IMR-90 (cell line): Measurements from ENCODE around the gene RGS19. TPM values are rescaled to one million over a fixed set of nuclear protein-coding genes. Genes with fewer than 3 reads are reported as not detected.

Source experiments
- ATAC-seq: fragments of 200-7000 bp; cut with Tn5 transposase; 2 replicates; pipeline ENCODE4 v1.9.1; 2020; ENCODE audit warnings: low read depth, mild to moderate bottlenecking, moderate library complexity
- BruUV-seq: library from RNA; stranded (reverse); fragments of 400-500 nt; replicated peaks from 2 replicates; lab custom pipeline; 2021; lab: Mats Ljungman, UMichigan
- CTCF ChIA-PET: fragments of 300-600 bp; formaldehyde crosslinking; extraction: SDS; loops from one replicate; lab custom pipeline; 2021; ENCODE audit warnings: antibody characterized with exemption; lab: Yijun Ruan, JAX
- POLR2A ChIA-PET: fragments of 300-600 bp; sonication (Branson Sonifier 250); formaldehyde crosslinking; loops from one replicate; lab custom pipeline; 2022; ENCODE audit warnings: antibody characterized with exemption; ENCODE audit not compliant: unreplicated experiment; lab: Charles Lee
- DNase-seq: peaks from one replicate; pipeline ENCODE4 v3.0.0; 2013
- H2AFZ ChIP-seq: replicated peaks from 2 replicates; pipeline ENCODE3; 2013; ENCODE audit warnings: low read length, mild to moderate bottlenecking; ENCODE audit not compliant: poor library complexity
- H2AK5ac ChIP-seq: 2 replicates; pipeline ENCODE4 v1.6.1; 2013; ENCODE audit warnings: low read depth, low read length, inconsistent platforms
- H2AK9ac ChIP-seq: replicated peaks from 2 replicates; pipeline ENCODE3; 2013; ENCODE audit warnings: mild to moderate bottlenecking, low read depth, low read length, moderate library complexity; ENCODE audit not compliant: poor library complexity
- H2BK120ac ChIP-seq: 2 replicates; pipeline ENCODE4 v1.6.1; 2013; ENCODE audit warnings: low read depth, low read length, inconsistent platforms
- H2BK15ac ChIP-seq: 3 replicates; pipeline ENCODE4 v1.6.1; 2013; ENCODE audit warnings: low read depth, low read length, inconsistent platforms
- H2BK20ac ChIP-seq: 2 replicates; pipeline ENCODE4 v1.6.1; 2013; ENCODE audit warnings: low read depth, mild to moderate bottlenecking, inconsistent platforms, low read length, moderate library complexity
- H2BK5ac ChIP-seq: 2 replicates; pipeline ENCODE4 v1.6.1; 2013; ENCODE audit warnings: mild to moderate bottlenecking, low read depth, low read length, inconsistent platforms; ENCODE audit not compliant: poor library complexity, severe bottlenecking
- H3K14ac ChIP-seq: replicated peaks from 2 replicates; pipeline ENCODE4 v1.6.1; 2013; ENCODE audit warnings: low read depth, low read length, inconsistent platforms
- H3K18ac ChIP-seq: 2 replicates; pipeline ENCODE4 v1.6.1; 2013; ENCODE audit warnings: low read depth, low read length, control low read depth
- H3K23ac ChIP-seq: 2 replicates; pipeline ENCODE4 v1.6.1; 2013; ENCODE audit warnings: low read depth, low read length, inconsistent platforms
- H3K27ac ChIP-seq: 2 replicates; pipeline ENCODE4 v1.5.1; 2013; ENCODE audit warnings: mild to moderate bottlenecking, control low read depth, low read length; ENCODE audit not compliant: insufficient read depth
- H3K27me3 ChIP-seq: 2 replicates; pipeline ENCODE4 v1.6.1; 2013; ENCODE audit warnings: low read length; ENCODE audit not compliant: control insufficient read depth, insufficient read depth
- H3K36me3 ChIP-seq: 2 replicates; pipeline ENCODE4 v1.6.1; 2013; ENCODE audit warnings: low read length, mixed read lengths; ENCODE audit not compliant: control insufficient read depth, insufficient read depth
- H3K4ac ChIP-seq: 2 replicates; pipeline ENCODE4 v1.6.1; 2013; ENCODE audit warnings: low read depth, low read length, inconsistent platforms
- H3K4me1 ChIP-seq: 2 replicates; pipeline ENCODE4 v1.6.1; 2013; ENCODE audit warnings: low read length, mixed read lengths; ENCODE audit not compliant: control insufficient read depth, insufficient read depth
- H3K4me2 ChIP-seq: 2 replicates; pipeline ENCODE4 v1.6.1; 2013; ENCODE audit warnings: low read depth, mild to moderate bottlenecking, control low read depth, low read length, moderate library complexity
- H3K4me3 ChIP-seq: 2 replicates; pipeline ENCODE4 v1.5.1; 2013; ENCODE audit warnings: low read depth, mild to moderate bottlenecking, control low read depth, low read length, moderate library complexity; ENCODE audit not compliant: insufficient read depth
- H3K56ac ChIP-seq: 2 replicates; pipeline ENCODE4 v1.6.1; 2013; ENCODE audit warnings: low read length, inconsistent platforms; ENCODE audit not compliant: insufficient read depth; ENCODE audit errors: extremely low read depth
- H3K79me1 ChIP-seq, 2 experiments: 2 replicates each; pipeline ENCODE4 v1.6.1; 2013; ENCODE audit warnings: low read length in 2 of 2, inconsistent platforms in 1 of 2, low read depth in 1 of 2
- H3K9ac ChIP-seq: 2 replicates; pipeline ENCODE4 v1.6.1; 2013; ENCODE audit warnings: low read depth, low read length, control low read depth
- H3K9me1 ChIP-seq: 2 replicates; pipeline ENCODE4 v1.6.1; 2013; ENCODE audit warnings: low read length, inconsistent platforms; ENCODE audit not compliant: insufficient read depth
- H3K9me3 ChIP-seq: 2 replicates; pipeline ENCODE4 v1.6.1; 2013; ENCODE audit warnings: low read length; ENCODE audit not compliant: control insufficient read depth, insufficient read depth
- H4K20me1 ChIP-seq: 2 replicates; pipeline ENCODE4 v1.6.1; 2013; ENCODE audit warnings: low read length, inconsistent platforms; ENCODE audit not compliant: insufficient read depth
- H4K5ac ChIP-seq: 2 replicates; pipeline ENCODE4 v1.6.1; 2013; ENCODE audit warnings: mild to moderate bottlenecking, low read depth, low read length, control low read depth
- H4K8ac ChIP-seq, 2 experiments: 2 replicates each; pipeline ENCODE4 v1.6.1; 2013; ENCODE audit warnings: low read depth in 2 of 2, low read length in 2 of 2, control low read depth in 1 of 2, inconsistent platforms in 1 of 2
- H4K91ac ChIP-seq: 2 replicates; pipeline ENCODE4 v1.6.1; 2013; ENCODE audit warnings: low read depth, low read length, inconsistent platforms; ENCODE audit not compliant: insufficient read depth
- MAFK ChIP-seq: IDR thresholded peaks from 2 replicates; pipeline ENCODE4 v1.6.1; 2012; ENCODE audit warnings: low read depth, low read length, improper control_type of control experiment
- MAZ ChIP-seq: IDR thresholded peaks from 2 replicates; pipeline ENCODE4 v1.6.1; 2012; ENCODE audit warnings: low read depth, mild to moderate bottlenecking, low read length, improper control_type of control experiment, moderate library complexity, borderline replicate concordance
- POLR2A ChIP-seq: IDR thresholded peaks from 2 replicates; pipeline ENCODE4 v1.6.1; 2012; ENCODE audit warnings: mild to moderate bottlenecking, low read depth, low read length
- WGBS, 2 experiments: methylation state at CpG; one replicate each; pipeline versions ENCODE4 v1.1.5 to v1.1.7; 2013; ENCODE audit warnings: missing lambda C conversion rate in 2 of 2; ENCODE audit not compliant: insufficient read length in 1 of 2; ENCODE audit errors: extremely low coverage in 2 of 2; 5-methylcytosine and 5-hydroxymethylcytosine counted together
- dilution Hi-C: fragments of 300-500 bp; cut with HindIII; formaldehyde crosslinking; loops from one replicate; pipeline ENCODE4 v1.14.3; 2018; ENCODE audit warnings: low sequenced_read_pairs; ENCODE audit not compliant: unreplicated experiment
- in situ Hi-C: fragments of 300-500 bp; cut with MboI; formaldehyde crosslinking; loops from 3 replicates; pipeline ENCODE4 v1.14.3; 2019; ENCODE audit warnings: low sequenced_read_pairs, inconsistent platforms, mixed read lengths
- intact Hi-C: fragments of 100-400 bp; cut with micrococcal nuclease; formaldehyde crosslinking; loops from 2 replicates; pipeline ENCODE4 v1.10.0; 2022
- polyA plus RNA-seq, 3 experiments: library from polyadenylated mRNA; depleted of rRNA; stranded (reverse); fragments of >200 nt; gene quantifications; 2 replicates each; pipeline ENCODE4 v1.2.3, GENCODE V29; 2012; ENCODE audit warnings: low replicate concordance in 1 of 3
- total RNA-seq: library from RNA; depleted of rRNA; stranded (reverse); fragments of >200 nt; gene quantifications from 2 replicates; pipeline ENCODE4 v1.2.3, GENCODE V29; 2012

Gene RGS19
- total and polyA plus RNA-seq, 2 of the 4 experiments (the other 2 are of a cell fraction), result 7.7 to 17.5 TPM

GRCh38 chr20:64044484-64045247, 34.7 kb downstream of the RGS19 start:
- Histone ChIP-seq H3K9me1 (no peaks in the 10 kb centered on the region), H3K9ac (no peak overlapping the region), H2BK20ac (no peak overlapping the region), H2BK5ac (no peak overlapping the region), H3K27me3 (peaks cover 68% of the 10 kb centered on the region), H2AK9ac (peak overlapping the region; percentile 57), H4K8ac (no peak overlapping the region), H3K27ac (no peak overlapping the region), H3K4me3 (no peak overlapping the region), H4K20me1 (no peaks in the 10 kb centered on the region; the same call in 1 of the 2 replicates), H3K23ac (no peak overlapping the region), H2AFZ (peak overlapping the region; percentile 40), H3K9me3 (no peaks in the 10 kb centered on the region), H3K18ac (no peak overlapping the region), H3K14ac (no peak overlapping the region), H3K36me3 (no peaks in the 10 kb centered on the region), H3K4ac (no peak overlapping the region), H3K4me2 (no peak overlapping the region), H2AK5ac (no peak overlapping the region), H4K5ac (no peak overlapping the region), H3K4me1 (peaks cover 2% of the 10 kb centered on the region; the same call in 1 of the 2 replicates), H3K56ac (no peak overlapping the region), H3K79me1 (no peaks in the 10 kb centered on the region), H2BK120ac (no peak overlapping the region), H4K91ac (no peak overlapping the region), H2BK15ac (no peak overlapping the region)
- ATAC-seq (peak; percentile 77), DNase-seq (peak; percentile 37)
- in situ Hi-C loops, result no loop called here
- intact Hi-C loops, result no loop called here
- POLR2A ChIA-PET, result no interaction called here
- no TSS peak for BruUV-seq
- peak; percentile 55 for TF ChIP-seq MAFK
- TF ChIP-seq MAZ, result no peak
- TF ChIP-seq POLR2A, result no peak
- CTCF ChIA-PET, result no interaction called here
- WGBS, 2 experiments, result 75% methylated on average over 5 of the region's 14 CpGs; no CpG with 5 or more reads in 1 of the 2 experiments
- dilution Hi-C loops, result no loop called here
